Measurements from ENCODE around the gene TNMD.
"Not testable (repeated sequence)": the region's sequence is repeated elsewhere in the genome, so short reads cannot be mapped to it uniquely, and the experiment has no call there.

The TNMD gene

DNA sequence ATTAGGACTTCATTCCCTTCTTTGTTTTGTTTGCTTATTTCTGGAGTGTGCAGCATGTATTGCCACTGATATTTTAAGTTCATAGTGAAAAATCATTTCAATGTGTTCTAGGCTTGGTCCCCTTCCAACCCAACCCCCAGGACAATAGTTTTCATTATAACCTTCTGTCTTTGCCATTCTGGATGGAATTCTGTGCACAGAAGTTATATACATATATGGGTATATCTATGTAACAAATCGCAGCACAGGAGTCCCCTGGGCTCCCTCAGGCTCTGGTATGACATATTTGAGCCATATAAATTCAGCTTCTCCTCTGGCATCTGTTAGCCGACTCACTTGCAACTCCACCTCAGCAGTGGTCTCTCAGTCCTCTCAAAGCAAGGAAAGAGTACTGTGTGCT lies at the start of gene TNMD:
Gene TNMD (plus strand): TSS at position 326 of the 400 bp plus-strand sequence. CDS start 83 bp downstream, outside the sequence.
- DNase-seq = no peak

DNA sequence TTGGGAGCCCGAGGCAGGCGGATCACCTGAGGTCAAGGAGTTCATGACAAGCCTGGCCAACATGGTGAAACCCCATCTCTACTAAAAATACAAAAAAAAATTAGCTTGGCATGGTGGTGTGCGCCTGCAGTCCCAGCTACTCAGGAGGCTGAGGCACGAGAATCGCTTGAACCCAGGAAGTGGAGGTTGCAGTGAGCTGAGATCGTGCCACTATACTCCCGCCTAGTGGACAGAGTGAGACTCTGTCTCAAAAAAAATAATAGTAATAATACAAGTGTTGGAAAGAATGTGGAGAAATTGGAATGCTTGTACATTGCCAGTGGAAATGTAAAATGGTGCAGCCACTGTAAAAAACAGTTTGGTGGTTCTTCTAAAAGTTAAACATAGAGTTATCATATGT lies 19.2 kb upstream of the TNMD start:
- DNase-seq = not testable (repeated sequence)

DNA sequence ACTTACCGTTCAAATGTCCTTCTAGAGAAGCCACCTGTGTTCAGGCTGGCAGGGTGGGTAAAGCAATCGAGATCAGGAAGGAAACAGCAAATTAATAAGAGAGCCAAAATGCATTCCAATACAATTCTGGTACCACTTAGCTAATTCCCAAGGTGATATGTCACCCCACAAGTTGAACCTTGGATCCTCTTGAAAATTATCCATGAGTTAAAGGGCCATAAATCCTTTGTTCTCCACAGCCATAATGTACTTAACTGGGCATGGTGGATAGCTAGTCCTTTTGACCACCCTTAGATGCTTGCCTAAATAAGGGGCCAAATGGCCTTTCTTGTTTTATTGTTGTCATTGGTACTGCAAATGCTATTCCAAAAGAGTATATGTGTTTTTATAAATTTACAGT lies 2.0 kb downstream of the TNMD start:
- no peak for DNase-seq

DNA sequence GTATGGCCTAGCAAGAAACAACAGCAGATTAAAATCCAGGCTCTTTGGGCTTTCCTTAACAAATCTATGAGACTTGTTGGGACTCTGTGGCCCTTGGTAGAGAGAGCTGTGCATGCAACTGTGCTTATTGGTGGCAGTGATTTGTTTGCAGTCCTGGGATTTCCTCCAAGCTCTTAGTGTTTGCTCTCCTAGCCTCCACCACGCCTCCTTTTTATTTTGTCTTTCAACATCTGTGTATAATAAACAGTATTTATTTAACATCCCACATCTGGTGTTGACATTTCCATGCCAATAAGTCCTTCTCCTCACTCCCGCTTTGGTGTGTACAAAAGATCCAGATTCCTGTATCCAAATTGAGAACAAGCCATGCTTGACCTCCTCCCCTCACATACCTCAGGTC lies 3.1 kb downstream of the TNMD start:
- DNase-seq = no peak

DNA sequence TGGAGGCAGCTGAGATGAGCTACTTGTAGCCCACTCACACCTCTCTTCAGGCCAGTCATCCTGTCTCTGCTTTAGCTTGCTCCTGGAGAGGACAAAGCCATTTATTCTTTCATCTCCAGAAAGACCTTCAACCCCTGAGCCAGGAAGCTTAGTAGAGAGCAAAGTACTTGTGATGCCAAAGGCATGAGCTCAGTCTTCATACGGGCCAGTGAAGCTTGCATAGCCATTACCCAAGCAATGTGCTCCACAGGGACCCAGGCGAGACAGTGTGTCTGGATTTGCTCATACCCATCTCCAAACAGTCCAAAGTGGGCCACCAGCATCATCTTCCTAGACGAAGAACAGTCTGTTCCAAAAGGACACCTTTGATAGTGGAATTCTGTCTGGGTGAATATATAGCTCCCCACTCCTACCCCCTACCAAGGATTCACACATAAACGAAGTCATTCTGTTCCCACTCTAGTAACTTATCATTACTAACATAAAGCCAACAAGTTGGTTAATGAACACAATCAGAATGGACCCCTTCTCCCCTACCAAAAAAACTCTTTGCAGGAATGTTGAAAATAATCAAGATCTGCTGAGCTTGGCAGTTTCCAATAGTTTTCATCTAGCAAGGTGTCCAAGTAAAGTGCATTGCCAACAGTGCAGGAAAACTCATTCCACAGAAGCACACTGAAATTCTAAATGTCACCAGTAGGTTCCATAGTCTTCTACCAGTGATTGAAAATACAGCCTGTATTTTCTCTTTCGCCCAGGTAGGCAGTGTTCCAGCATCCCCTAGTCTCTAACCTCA lies 6.7 kb downstream of the TNMD start:
- DNase-seq = no peak

DNA sequence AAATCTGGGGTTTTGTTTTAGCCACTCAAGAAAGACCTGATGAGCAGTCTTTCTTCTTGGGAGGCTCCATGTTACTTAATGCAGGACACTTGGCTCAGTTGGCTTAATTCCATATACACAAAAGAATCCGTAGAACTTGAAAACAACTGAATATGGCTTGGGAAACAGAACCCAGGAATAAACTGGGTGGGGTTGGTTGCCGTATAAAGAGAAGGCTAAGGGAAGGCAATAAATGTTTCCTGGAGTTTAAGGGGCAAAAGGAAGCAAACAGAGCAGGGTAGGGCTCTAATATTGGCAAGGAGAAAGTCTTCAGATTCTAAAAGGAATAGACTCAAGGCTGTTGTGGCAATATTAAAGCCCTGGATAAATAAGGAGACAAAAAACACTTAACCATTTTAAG lies 8.4 kb downstream of the TNMD start:
- DNase-seq = no peak

DNA sequence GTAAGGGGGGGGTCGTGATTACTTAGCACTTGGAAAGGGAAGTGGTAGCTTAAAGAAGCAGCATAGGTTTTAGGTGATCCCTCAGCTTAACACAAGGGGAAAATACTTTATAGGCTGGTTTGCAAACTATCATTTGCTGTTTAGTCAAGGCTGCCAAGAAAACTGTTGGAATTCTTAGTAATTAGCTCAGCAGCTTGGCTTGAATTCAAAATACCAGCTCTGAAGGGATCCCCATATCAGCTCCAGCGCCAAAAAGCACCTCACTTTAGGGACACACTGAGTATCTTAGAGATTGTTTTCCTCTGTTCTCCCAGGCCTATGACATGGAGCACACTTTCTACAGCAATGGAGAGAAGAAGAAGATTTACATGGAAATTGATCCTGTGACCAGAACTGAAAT lies 8.8 kb downstream of the TNMD start:
- no peak for DNase-seq

DNA sequence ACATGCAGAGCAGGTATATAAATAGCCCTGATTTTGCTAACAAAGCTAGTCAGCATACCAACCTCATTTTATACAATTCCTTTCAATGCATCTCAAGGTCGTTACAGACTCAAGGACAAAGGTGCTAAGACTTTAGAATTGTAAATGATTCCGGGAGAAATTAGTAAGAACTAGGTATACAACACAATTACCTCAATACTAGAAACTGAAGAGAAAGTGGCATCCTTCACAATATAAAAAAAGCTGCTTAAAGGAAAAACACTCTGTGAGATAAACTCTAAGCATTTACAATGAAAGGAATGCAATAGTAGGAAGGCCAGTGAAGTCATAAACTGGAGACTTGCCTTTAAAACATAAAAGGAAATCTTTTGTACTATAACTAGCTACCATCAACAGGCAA lies 11.9 kb downstream of the TNMD start:
- no peak for DNase-seq

DNA sequence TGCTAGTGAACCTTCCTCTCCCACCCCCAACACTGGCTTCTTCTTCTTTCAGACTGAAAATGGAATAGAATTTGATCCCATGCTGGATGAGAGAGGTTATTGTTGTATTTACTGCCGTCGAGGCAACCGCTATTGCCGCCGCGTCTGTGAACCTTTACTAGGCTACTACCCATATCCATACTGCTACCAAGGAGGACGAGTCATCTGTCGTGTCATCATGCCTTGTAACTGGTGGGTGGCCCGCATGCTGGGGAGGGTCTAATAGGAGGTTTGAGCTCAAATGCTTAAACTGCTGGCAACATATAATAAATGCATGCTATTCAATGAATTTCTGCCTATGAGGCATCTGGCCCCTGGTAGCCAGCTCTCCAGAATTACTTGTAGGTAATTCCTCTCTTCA lies 14.7 kb downstream of the TNMD start:
- no peak for DNase-seq

DNA sequence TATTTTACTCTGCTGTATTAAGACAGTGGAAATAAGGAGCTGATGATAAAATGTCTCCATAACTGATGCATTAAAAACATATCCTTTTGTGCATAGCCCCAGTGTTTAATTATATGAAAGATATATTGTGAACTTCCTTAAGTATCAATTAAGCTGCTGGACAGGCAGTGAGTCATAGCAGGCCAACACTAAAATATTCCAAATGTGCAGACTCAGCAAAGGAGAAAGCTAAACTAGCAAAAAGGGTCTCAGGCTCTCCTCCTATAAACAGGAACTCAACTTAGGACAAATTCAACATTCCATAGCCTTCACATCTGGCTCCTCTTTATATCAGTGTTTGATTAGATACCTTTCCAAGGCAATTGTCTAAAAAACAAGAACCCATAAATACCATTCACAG lies 15.6 kb downstream of the TNMD start:
- DNase-seq = no peak

DNA sequence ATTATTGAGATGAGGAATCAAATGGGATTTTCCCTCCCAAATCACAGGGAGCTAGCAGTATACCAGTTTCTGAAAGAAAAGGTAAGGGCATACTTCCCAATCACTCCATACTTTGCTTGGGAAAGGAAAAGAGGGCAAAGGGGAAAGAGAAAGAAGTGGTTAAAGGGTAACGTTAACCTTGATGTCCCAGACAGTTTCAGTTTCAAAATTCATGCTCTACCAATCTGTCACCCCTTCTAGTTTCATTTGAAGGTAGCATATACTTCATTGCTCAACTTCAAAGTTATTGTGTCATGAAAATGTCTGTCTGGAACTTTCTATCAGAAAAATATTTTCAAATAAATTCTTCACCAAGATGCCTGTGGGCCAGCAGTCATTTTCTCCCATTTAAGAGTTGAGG lies 16.0 kb downstream of the TNMD start:
- no peak for DNase-seq

DNA sequence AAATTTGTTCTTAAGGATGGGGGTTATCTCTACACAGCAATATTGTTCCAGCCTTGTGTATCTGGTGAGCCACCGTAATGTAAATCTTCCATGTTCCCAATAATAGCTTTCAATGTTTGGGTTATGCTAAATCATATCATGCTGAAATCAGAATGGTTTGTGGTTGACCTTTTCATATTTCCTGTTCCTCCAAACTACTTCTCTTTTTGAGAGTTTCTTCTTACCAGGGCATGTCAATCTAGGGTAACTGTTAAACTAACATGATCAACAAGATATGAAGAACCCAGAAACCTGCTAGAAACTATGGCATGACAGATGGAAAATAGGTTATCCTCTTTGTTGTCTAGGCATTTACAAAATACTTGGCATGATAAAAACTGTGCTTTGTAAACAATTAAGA lies 22.0 kb downstream of the TNMD start:
- no peak for DNase-seq

DNA sequence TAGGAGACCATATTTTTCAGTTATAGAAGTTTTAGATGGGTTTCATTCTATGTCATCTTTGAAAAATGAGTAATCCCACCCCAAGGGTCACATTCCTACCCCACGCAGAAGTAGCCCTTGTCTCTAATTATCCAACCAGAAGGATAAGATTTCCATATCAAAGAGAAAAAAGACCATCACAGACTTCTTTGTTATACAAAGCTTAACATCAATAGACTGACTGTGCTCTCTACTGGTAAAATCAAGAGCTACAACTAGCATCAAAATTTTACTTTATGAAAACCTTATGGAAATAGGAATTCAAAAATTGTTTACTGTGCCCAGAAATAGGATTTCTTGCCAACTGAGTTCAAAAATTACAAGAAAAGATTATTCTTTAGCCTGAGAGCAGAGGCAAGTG lies 24.9 kb downstream of the TNMD start:
- DNase-seq = no peak

DNA sequence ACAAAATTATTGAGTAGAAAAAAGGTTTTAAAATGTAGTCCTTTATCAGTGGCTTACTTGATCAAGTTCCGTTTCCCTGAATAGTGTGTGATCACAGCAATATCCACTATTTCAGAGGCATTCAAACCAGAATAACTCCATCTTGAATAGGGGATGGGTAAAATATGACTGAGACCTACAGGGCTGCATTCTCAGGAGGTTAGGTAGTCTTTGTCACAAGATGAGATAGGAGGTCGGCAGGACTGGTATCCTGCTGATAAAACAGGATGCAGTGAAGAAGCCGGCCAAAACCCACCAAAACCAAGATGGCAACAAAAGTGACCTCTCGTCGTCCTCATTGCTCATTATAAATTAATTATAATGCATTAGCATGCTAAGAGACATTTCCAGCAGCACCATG lies 27.2 kb downstream of the TNMD start:
- no peak for DNase-seq

DNA sequence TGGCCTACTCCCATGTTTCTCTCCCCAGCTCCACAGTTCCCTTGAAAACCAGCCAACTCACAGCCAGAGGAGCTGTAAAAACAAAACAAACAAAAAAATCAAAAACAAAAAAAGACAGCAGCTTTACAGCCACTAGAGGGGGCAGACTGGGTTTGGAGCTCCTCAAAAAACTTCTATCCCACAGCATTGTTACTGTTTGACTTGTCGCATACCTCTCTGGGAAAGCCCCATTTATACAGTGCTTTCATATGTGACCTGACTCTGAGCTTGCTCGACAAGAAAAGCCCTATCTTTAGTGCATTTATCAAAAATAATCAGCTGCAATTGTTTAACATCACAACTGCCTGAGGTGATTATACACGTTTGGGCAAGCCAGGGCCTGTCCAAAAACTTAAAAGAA lies 30.3 kb downstream of the TNMD start:
- peak; percentile 7 for DNase-seq

DNA sequence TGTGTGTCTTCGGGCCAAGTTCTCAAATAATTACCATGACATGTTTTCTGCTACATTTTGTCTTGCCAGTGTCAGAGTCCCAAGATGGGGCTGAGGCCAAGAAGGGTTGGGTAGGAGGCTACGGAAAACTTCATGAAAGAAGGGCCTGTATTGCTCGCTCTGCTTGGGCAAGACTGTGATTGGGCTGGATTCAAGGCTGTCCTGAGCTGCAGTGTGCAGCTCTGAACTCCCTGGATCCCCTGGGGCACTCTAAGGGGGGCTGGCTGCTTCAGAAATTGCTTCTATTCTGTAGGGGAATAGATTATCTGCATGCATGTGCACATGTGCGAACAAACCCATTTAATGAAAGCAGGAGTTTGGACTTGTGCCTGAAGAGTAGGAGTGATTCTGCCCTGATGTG lies 38.3 kb downstream of the TNMD start:
- no peak for DNase-seq

DNA sequence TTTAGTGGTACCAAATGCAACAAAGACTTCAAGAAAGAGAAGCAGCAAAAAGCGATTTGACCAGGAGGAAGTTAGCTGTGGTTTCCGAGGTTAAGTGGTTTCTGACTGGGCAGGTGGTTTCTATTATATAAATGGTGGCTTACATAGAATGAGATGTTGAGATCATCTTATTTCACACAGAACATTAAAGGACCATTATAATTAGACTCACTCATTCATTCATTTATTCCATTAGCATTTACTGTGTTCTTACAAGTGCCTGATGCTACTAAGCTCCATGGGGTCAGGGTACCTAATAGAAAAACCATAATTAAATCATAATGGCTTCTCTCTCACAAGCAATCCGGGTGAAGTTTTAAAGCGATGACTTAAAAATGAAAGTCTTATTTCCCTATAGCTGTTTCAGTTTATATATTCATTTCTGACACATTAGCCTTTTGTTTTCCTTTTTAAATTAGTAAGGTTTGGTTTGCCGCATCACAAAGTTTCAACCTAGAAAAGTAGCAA lies 41.3 kb downstream of the TNMD start:
- DNase-seq = peak; percentile 4

DNA sequence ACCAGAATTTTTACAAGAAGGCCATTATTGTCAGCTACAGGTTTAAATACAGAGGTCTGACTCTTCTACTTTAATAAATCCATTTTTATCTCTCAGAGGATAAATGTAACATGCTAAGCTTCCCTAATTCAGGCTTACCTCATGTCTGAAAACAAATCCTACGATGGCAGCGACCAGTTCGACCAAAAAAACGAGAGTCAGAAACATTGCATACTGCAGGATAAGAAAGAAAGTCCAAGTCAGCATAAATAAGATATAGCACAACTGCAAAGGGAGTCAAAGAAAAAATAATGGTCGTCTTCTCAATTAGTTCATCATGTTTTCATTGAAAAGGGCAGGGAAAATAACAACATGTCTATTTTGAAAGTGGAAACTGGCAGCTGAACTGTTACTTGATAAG lies 50.3 kb downstream of the TNMD start:
- DNase-seq = no peak

DNA sequence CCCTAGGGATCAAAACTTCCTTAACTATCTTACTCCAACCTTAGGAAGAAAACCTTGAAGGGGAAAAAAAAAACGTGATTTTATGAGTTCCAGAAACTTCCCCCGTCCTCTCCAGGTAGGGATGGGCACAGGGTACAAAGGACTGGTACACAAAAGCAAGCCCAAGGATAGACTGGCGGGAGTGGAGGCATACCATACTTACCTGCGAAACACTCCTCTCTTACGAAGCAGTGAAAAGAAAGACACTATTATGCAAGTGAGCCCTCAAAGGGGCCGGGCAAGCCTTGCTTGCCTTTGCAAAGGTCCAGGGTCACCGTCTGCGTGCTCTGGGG lies 51.2 kb downstream of the TNMD start:
- no peak for DNase-seq

DNA sequence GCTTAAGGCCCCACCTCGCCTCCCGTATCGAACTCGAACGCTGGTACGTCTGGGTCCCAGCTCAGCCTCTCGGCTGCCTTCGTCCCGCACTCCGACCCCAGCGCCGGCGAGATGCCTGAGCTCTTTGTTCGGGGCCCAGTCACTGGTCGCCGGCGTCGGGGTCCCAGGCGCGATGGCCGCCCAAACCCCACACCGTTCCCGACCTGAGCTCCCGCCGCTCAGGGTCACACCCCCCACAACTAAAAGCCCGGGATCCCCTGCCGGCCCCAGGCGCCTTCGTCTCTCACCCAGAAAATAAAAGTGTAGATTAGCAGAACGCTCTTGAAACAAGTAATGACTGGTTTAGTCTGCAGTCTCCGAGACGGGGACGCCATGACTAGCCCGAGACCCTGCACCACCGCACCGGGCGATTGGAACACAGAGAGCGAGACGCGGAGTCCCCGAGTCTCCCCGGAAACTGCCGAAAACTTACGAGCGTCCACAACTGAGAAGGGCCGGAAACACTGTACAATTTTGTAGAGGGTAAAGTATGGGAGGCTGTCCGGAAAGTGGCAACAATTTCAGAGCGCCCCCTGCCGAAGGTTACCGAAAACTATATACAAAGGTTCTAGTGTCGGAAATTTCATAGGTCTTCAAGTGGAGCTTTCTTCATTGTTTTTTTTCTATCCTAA lies 51.7 kb downstream of the TNMD start, which contains the start of gene TSPAN6:
Gene TSPAN6 (minus strand): TSS at position 486 of the 671 bp plus-strand sequence. CDS start 112 bp downstream, at position 374.
- peak; percentile 80 for DNase-seq

DNA sequence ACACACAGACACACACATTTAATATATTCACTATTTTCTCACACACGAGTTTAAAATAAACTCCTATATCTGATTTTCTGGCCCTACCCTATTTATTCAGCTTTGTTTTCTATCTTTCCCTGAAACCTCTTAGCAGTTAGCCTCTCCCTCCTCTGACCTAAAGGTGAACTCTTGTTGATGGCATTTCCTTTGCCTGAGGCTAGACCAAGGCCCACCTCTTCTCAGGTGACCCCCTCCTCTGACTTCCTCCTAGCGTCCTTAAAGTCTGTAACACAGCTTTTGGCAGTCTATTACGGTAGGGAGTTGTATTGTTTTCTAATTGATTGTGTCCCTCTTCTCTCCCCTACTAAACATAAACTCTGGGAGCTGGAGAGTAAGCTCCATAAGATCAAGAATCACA lies 57.6 kb downstream of the TNMD start:
- DNase-seq = no peak

DNA sequence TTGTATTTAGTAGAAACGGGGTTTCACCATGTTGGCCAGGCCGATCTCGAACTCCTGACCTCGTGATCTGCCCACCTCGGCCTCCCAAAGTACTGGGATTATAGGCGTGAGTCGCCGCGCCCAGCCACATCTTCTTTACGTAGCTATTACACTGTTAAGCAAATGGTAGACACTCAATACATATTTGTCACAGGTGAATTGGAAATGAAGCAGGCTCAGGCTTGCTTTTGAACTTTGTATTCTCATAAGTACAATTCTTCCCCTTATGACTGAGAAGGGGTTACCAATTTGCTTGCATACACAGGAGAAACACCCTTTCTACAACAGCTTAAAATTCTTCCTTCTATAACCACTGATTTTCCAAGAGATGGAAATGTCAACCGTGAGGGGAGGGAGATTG lies 58.5 kb downstream of the TNMD start:
- no peak for DNase-seq

DNA sequence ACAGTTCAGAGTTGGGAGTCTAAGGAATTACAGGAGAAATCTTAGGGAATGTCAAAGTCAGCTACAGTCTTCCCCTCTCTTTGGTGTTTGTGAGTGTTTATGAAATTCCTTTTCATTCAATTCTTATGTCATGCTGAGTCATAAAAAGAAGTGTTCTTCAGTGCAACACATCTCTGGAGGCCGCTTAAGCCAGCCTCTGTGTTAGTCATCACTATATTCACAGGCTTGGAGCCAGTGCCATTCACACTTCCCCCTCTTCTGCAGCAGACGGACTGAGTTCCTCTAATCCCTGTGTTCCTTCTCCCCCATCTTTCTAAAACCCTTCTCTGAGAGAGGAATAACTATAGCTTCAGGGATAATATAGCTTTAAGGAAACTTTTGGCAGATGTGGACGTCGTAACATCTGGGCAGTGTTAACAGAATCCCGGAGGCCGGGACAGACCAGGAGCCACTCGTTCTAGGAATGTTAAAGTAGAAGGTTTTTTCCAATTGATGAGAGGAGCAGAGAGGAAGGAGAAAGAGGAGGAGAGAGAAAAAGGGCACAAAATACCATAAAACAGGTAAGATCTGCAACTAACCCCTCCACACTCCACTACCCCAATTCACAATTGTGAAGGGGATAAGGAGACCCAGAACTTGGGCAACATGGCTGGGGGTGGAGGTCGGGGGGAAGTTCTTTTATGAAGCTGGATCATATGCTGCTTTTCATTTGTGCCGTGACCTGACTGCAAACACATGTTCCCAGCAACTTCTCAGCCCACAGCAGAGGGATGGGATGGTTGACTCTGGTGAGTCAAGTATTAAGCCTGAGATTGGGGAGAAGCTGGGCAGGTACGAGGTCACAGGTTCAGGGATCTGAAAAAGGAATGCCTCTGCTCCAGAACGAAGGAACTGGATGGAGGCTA lies 59.5 kb downstream of the TNMD start, which contains the start of gene SRPX2:
Gene SRPX2 (plus strand): TSS at position 244 of the 905 bp plus-strand sequence. CDS start 2,124 bp downstream, outside the sequence.
- no peak for DNase-seq
